ENCODE measurements around the gene SAA2. TPM values are rescaled to one million over a fixed set of nuclear protein-coding genes. Genes with fewer than 3 reads are reported as not detected.

The SAA2 gene
- total RNA-seq, 1 donor from 2014 or later = 0.35 TPM

DNA sequence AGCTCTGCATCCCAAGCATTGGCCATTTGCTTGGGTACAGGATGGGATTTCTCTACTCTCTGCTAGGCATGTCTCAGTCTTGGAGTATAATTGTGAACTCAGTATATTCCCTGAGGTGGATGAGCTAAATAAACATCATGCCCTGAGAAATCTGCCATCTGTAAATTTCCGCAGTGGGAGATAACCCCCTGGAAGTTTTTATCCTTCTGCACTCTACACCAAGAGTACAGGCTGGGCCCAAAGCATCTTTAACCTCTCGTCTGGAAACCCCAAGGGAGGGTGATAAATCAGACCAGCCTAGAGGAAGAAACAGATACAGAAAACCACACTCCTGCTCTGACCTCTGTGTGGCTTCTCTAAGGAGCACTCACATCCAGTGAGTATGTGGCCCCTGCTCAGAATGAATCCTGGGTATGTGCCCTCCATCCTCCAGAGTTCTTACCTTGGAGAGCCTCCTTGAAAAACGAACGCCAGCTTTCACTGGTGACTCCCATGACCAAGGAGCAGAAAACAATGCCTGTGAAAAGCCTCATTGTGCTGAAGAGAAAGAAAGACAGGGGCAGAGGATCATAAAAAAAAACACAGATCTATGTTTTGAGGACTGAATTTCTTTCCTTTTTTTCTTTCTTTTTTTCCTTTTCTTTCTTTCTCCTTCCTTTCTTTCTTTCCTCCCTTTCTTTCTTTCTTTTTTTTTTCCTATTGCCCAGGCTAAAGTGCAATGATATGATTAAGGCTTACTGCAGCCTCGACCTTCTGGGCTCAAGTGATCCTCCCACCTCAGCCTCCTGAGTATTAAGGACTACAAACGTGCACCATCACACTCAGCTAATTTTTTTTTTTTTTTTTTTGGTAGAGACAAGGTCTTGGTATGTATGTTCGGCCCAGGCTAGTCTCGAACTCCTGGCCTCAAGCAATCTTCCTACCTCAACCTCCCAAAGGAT lies 12.8 kb downstream of the SAA2 start:
- peaks cover under 1% of the 10 kb centered on the region for H3K9me3 Mint-ChIP-seq
- ChIA-PET POLR2A (interaction anchor here (0.6 to 0.7 kb wide), 2 partner anchors 124 to 427 kb away, joined by 3 read pairs; no protein-coding TSS in a partner anchor), CTCF (no interaction called here)
- peaks cover 30% of the 10 kb centered on the region for H3K27me3 Mint-ChIP-seq
- intact Hi-C loops (cut with micrococcal nuclease) = loop anchor here (10.0 kb wide), 1 partner anchor 221 kb away; the partner anchor contains the start of gene SERGEF
- H3K4me1 Mint-ChIP-seq = no peaks in the 10 kb centered on the region
- no peaks in the 10 kb centered on the region for H3K36me3 Mint-ChIP-seq (ENCODE audit: low read depth)
- no peak for ATAC-seq (ENCODE audit: low read depth)
- no peak overlapping the region for H3K27ac Mint-ChIP-seq
- no peak overlapping the region for H3K4me3 Mint-ChIP-seq
- TF ChIP-seq, protein P1, sequence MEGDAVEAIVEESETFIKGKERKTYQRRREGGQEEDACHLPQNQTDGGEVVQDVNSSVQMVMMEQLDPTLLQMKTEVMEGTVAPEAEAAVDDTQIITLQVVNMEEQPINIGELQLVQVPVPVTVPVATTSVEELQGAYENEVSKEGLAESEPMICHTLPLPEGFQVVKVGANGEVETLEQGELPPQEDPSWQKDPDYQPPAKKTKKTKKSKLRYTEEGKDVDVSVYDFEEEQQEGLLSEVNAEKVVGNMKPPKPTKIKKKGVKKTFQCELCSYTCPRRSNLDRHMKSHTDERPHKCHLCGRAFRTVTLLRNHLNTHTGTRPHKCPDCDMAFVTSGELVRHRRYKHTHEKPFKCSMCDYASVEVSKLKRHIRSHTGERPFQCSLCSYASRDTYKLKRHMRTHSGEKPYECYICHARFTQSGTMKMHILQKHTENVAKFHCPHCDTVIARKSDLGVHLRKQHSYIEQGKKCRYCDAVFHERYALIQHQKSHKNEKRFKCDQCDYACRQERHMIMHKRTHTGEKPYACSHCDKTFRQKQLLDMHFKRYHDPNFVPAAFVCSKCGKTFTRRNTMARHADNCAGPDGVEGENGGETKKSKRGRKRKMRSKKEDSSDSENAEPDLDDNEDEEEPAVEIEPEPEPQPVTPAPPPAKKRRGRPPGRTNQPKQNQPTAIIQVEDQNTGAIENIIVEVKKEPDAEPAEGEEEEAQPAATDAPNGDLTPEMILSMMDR (IDR thresholded peaks at IDR 0.05) = no peak
- no peak for DNase-seq

DNA sequence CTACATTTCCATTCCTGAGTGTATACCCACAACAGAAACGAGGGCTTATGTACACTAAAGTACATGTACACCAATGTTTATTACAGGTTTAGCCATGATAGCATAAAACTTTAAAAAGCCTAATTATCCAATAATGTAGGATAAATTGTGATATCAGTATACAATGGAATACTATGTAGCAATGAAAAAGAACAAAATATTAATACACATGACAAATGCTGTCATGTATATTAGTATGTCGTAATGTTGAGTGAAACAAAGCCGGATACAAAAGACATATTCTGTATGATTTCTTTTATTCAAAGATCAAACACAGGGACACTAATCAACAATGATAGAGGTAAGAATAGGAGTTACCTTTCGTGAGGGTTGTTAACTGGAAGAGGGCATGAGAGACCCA lies 14.6 kb downstream of the SAA2 start:
- Mint-ChIP-seq H3K27ac (no peak overlapping the region), H3K4me3 (no peak overlapping the region), H3K9me3 (no peaks in the 10 kb centered on the region), H3K27me3 (peaks cover 17% of the 10 kb centered on the region), H3K36me3 (ENCODE audit: low read depth) (no peaks in the 10 kb centered on the region), H3K4me1 (peaks cover 9% of the 10 kb centered on the region)
- TF ChIP-seq, protein P1 (IDR thresholded peaks at IDR 0.05) = no peak
- ATAC-seq (ENCODE audit: low read depth) = no peak
- ChIA-PET CTCF (interaction anchor here (0.9 kb wide), 1 partner anchor 10 kb away, joined by 4 read pairs; no protein-coding TSS in a partner anchor), POLR2A (no interaction called here)
- DNase-seq = no peak
- intact Hi-C loops (cut with micrococcal nuclease) = loop anchor here (10.0 kb wide), 1 partner anchor 219 kb away; the partner anchor contains the start of gene SERGEF

- Mint-ChIP-seq H3K4me3 (no peak overlapping the region), H3K27me3 (peaks cover under 1% of the 10 kb centered on the region), H3K36me3 (ENCODE audit: low read depth) (no peaks in the 10 kb centered on the region), H3K9me3 (no peaks in the 10 kb centered on the region), H3K27ac (no peak overlapping the region), H3K4me1 (peaks cover 20% of the 10 kb centered on the region)
- TF ChIP-seq, protein P1 (IDR thresholded peaks at IDR 0.05) = no peak
- CTCF ChIA-PET = interaction anchor here (1.1 kb wide), 1 partner anchor 13 kb away, joined by 3 read pairs; no protein-coding TSS in a partner anchor
- ATAC-seq (ENCODE audit: low read depth) (no peak), DNase-seq (no peak)
- POLR2A ChIA-PET = no interaction called here
- intact Hi-C loops (cut with micrococcal nuclease) = loop anchor here (10.0 kb wide), 1 partner anchor 216 kb away; the partner anchor contains the start of gene SERGEF
Measured at GRCh38 chr11:18230859-18231258, 17.6 kb downstream of the SAA2 start.

DNA sequence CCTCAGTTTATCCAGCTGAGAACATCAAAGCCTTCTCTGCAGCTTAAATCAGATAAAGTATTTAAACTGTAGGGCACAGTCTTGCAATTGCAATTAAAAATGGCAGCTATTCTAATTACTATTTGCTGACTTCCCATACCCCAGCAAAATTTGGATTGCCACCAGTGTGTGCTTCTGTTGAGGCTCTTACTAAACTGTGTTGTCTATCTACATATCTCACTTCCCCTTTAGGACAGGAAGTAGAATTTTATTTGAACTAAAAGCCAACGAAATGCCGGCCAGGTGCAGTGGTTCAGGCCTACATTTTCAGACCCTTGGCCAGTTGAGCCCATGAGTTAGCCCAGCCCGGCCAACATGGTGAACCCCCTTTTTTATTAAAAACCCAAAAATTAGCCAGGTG lies 19.0 kb downstream of the SAA2 start:
- no peak for DNase-seq
- Mint-ChIP-seq H3K27ac (peak overlapping the region; percentile 51), H3K27me3 (no peaks in the 10 kb centered on the region), H3K36me3 (ENCODE audit: low read depth) (no peaks in the 10 kb centered on the region), H3K4me1 (peaks cover 22% of the 10 kb centered on the region), H3K4me3 (no peak overlapping the region), H3K9me3 (no peaks in the 10 kb centered on the region)
- TF ChIP-seq, protein P1 (IDR thresholded peaks at IDR 0.05) = no peak
- ChIA-PET CTCF (no interaction called here), POLR2A (interaction anchor here (1.0 to 2.1 kb wide), 2 partner anchors 93 to 165 kb away, joined by 3 to 14 read pairs; partner anchors contain the start of genes GTF2H1, HPS5 and LDHA)
- intact Hi-C loops (cut with micrococcal nuclease) = no loop called here
- ATAC-seq (ENCODE audit: low read depth) = peak; percentile 96

DNA sequence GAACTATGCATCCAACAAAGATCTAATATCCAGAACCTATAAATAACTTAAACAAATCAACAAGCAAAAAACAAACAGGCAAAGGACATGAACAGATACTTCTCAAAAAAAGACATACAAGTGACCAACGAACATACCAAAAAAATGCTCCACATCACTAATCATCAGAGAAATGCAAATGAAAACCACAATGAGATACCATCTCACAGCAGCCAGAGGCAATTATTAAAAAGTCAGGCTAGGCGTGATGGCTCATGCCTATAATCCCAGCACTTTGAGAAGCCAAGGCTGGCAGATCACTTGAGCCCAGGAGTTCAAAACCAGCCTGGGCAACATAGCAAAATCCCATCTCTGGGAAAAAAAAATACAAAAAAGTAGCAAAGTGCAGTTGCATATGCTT lies 22.6 kb downstream of the SAA2 start:
- H3K4me3 Mint-ChIP-seq = no peak overlapping the region
- DNase-seq (no peak), ATAC-seq (ENCODE audit: low read depth) (no peak)
- peaks cover 22% of the 10 kb centered on the region for H3K4me1 Mint-ChIP-seq
- ChIA-PET CTCF (interaction anchor here (1.2 kb wide), 1 partner anchor 17 kb away, joined by 3 read pairs; no protein-coding TSS in a partner anchor), POLR2A (no interaction called here)
- intact Hi-C loops (cut with micrococcal nuclease) = no loop called here
- no peaks in the 10 kb centered on the region for H3K36me3 Mint-ChIP-seq (ENCODE audit: low read depth)
- H3K27ac Mint-ChIP-seq = no peak overlapping the region
- no peaks in the 10 kb centered on the region for H3K27me3 Mint-ChIP-seq
- TF ChIP-seq, protein P1 (IDR thresholded peaks at IDR 0.05) = no peak
- H3K9me3 Mint-ChIP-seq = no peaks in the 10 kb centered on the region

Measured in activated B cell treated with CpG ODN at 0.5 μM for 24 hours (primary cell).